HepG2 (cell line): ENCODE results near the gene GGTLC1. TPM values are rescaled to one million over a fixed set of nuclear protein-coding genes. Genes with fewer than 3 reads are reported as not detected.
A peak's percentile ranks its signal among the peaks of the same experiment; 100 is the strongest.

Source experiments
- AGO2 ChIP-seq: fragments of 200-400 bp; formaldehyde crosslinking; optimal IDR thresholded peaks from 2 replicates; pipeline ENCODE3; 2017; ENCODE audit warnings: mild to moderate bottlenecking, low read depth, low read length, moderate library complexity
- CCDC6 ChIP-seq: sonication (generic); formaldehyde crosslinking; IDR thresholded peaks from 2 replicates; pipeline ENCODE4 v1.8.1; 2022; ENCODE audit warnings: mild to moderate bottlenecking, missing genetic modification reagents, moderate library complexity
- CEBPG ChIP-seq: IDR thresholded peaks from 2 replicates; pipeline ENCODE4 v1.6.1; 2016
- FOXA1 ChIP-seq, 2 experiments: fragments of 450-650 bp in 1 of 2; sonication (generic) in 1 of 2; formaldehyde crosslinking in 1 of 2; IDR thresholded peaks; 2 replicates each; pipeline versions ENCODE4 v1.4.0 to v1.6.1; 2016 to 2020; ENCODE audit warnings: missing genetic modification reagents in 1 of 2
- HNRNPLL ChIP-seq: fragments of 200-400 bp; formaldehyde crosslinking; IDR thresholded peaks from 2 replicates; pipeline ENCODE4 v1.6.1; 2017; ENCODE audit warnings: mild to moderate bottlenecking, low read depth, low read length; ENCODE audit not compliant: poor library complexity, severe bottlenecking
- NCOA2 ChIP-seq: sonication (generic); formaldehyde crosslinking; IDR thresholded peaks from 2 replicates; pipeline ENCODE4 v1.8.0; 2022; ENCODE audit warnings: inconsistent platforms
- NONO ChIP-seq, 2 experiments: fragments of 450-650 bp in 1 of 2; sonication (generic) in 1 of 2; formaldehyde crosslinking in 1 of 2; IDR thresholded peaks in 1 of 2; conservative IDR thresholded peaks in 1 of 2; 2 replicates each; pipeline versions ENCODE4 v1.6.1 to v1.8.0; 2017 to 2022; ENCODE audit warnings: mild to moderate bottlenecking in 1 of 2, missing genetic modification reagents in 1 of 2, moderate library complexity in 1 of 2
- PPARG ChIP-seq: conservative IDR thresholded peaks from 2 replicates; pipeline ENCODE4 v1.6.1; 2016; ENCODE audit warnings: missing biosample characterization, missing genetic modification reagents
- ZNF510 ChIP-seq: sonication (generic); formaldehyde crosslinking; IDR thresholded peaks from 2 replicates; pipeline ENCODE4 v1.4.0; 2020; ENCODE audit warnings: low read depth, mild to moderate bottlenecking, missing genetic modification reagents
- ZNF747 ChIP-seq: sonication (generic); formaldehyde crosslinking; IDR thresholded peaks from 2 replicates; pipeline ENCODE4 v1.8.1; 2023; ENCODE audit warnings: missing genetic modification reagents, mild to moderate bottlenecking, borderline replicate concordance
- ZNF780A ChIP-seq: sonication (generic); formaldehyde crosslinking; IDR thresholded peaks from 2 replicates; pipeline ENCODE4 v1.8.0; 2022; ENCODE audit warnings: mild to moderate bottlenecking, missing genetic modification reagents, moderate library complexity
- ZNF878 ChIP-seq: sonication (generic); formaldehyde crosslinking; IDR thresholded peaks from 2 replicates; pipeline ENCODE4 v1.8.1; 2023; ENCODE audit warnings: mild to moderate bottlenecking, missing genetic modification reagents, moderate library complexity
- polyA plus RNA-seq, 8 experiments: library from polyadenylated mRNA; depleted of rRNA in 3 of 8; stranded (reverse) in 7 of 8; unstranded in 1 of 8; fragments of >200 nt; fragmentation: Illumina TruSeq in 4 of 8; extraction: Trizol in 4 of 8; gene quantifications; 2 replicates each; pipeline versions ENCODE4 v1.2.1 to v1.2.3, GENCODE V29; 2011 to 2016; ENCODE audit warnings: low read depth in 4 of 8, missing spikeins in 1 of 8, mixed read lengths in 1 of 8; ENCODE audit not compliant: insufficient read depth in 1 of 8
- total RNA-seq, 5 experiments: library from RNA; depleted of rRNA; stranded (reverse); fragments of >200 nt; fragmentation: Illumina TruSeq; extraction: Trizol; gene quantifications; 2 replicates each; pipeline ENCODE4 v1.2.3, GENCODE V29; 2016; ENCODE audit warnings: low read depth in 1 of 5
- TF ChIP-seq, protein P1 (sequence below): sonication (generic); formaldehyde crosslinking; IDR thresholded peaks from 2 replicates; pipeline ENCODE4 v1.4.0; 2020; ENCODE audit warnings: low read depth, mild to moderate bottlenecking, missing genetic modification reagents
- TF ChIP-seq, protein P2 (sequence below): sonication (generic); formaldehyde crosslinking; IDR thresholded peaks from 2 replicates; pipeline ENCODE4 v1.4.0; 2020; ENCODE audit warnings: missing genetic modification reagents
- TF ChIP-seq, protein P3 (sequence below): IDR thresholded peaks from 2 replicates; pipeline ENCODE4 v1.6.1; 2016
- TF ChIP-seq, protein P4 (sequence below): IDR thresholded peaks from 2 replicates; pipeline ENCODE4 v1.6.1; 2016; ENCODE audit warnings: missing compliant biosample characterization, missing genetic modification reagents, borderline replicate concordance
- TF ChIP-seq, protein P5 (sequence below): sonication (generic); formaldehyde crosslinking; IDR thresholded peaks from 2 replicates; pipeline ENCODE4 v1.4.0; 2020; ENCODE audit warnings: mild to moderate bottlenecking, missing genetic modification reagents
- TF ChIP-seq, protein P6 (sequence below): sonication (generic); formaldehyde crosslinking; IDR thresholded peaks from 2 replicates; pipeline ENCODE4 v1.4.0; 2020; ENCODE audit warnings: missing genetic modification reagents, low read depth, mild to moderate bottlenecking, borderline replicate concordance

GGTLC1 gene
- total and polyA plus RNA-seq, 2 of the 13 experiments (the other 11 are each of a cell fraction or from before 2014, with no cell fraction given): not detected

DNA sequence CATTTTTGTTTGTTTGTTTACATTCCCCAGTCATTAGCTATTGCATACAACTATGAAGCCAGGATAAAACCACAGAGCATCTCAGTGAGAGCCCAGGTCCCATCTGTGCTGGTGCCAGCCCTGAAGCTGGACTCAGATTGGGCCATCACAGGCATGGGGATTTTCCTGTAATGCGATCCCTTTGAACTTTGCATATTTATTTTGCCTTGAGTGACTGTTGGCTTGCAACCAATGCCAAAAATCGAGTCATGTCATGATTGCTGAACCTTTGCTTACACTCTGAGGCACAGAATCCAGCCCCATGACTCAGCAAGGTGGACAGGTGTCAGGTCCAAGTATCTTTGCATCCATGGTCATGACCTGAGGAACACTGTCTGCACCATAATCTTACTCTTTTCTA lies 46.2 kb upstream of the GGTLC1 start (continued):
- TF ChIP-seq ZNF780A (CRISPR knock-in tag) (no peak), ZNF510 (CRISPR knock-in tag) (no peak), ZNF747 (no peak), FOXA1 (IDR thresholded peaks at IDR 0.05) (no peak), FOXA1 (CRISPR knock-in tag; IDR thresholded peaks at IDR 0.05) (peak; percentile 77), CCDC6 (no peak), AGO2 (no peak), CEBPG (peak; percentile 41), PPARG (CRISPR knock-in tag) (peak; percentile 69), ZNF878 (no peak), NCOA2 (peak; percentile 37; the same call in 1 of the 2 replicates), HNRNPLL (no peak), NONO (IDR thresholded peaks at IDR 0.05) (no peak), NONO (CRISPR knock-in tag; conservative IDR thresholded peaks at IDR 0.05) (0 out of 2 replicates have a peak, but pooled peaks have one; percentile 34)
- TF ChIP-seq, protein P1, sequence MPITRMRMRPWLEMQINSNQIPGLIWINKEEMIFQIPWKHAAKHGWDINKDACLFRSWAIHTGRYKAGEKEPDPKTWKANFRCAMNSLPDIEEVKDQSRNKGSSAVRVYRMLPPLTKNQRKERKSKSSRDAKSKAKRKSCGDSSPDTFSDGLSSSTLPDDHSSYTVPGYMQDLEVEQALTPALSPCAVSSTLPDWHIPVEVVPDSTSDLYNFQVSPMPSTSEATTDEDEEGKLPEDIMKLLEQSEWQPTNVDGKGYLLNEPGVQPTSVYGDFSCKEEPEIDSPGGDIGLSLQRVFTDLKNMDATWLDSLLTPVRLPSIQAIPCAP (CRISPR knock-in tag): no peak
- TF ChIP-seq, protein P2, sequence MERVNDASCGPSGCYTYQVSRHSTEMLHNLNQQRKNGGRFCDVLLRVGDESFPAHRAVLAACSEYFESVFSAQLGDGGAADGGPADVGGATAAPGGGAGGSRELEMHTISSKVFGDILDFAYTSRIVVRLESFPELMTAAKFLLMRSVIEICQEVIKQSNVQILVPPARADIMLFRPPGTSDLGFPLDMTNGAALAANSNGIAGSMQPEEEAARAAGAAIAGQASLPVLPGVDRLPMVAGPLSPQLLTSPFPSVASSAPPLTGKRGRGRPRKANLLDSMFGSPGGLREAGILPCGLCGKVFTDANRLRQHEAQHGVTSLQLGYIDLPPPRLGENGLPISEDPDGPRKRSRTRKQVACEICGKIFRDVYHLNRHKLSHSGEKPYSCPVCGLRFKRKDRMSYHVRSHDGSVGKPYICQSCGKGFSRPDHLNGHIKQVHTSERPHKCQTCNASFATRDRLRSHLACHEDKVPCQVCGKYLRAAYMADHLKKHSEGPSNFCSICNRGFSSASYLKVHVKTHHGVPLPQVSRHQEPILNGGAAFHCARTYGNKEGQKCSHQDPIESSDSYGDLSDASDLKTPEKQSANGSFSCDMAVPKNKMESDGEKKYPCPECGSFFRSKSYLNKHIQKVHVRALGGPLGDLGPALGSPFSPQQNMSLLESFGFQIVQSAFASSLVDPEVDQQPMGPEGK (CRISPR knock-in tag): no peak
- TF ChIP-seq, protein P3, sequence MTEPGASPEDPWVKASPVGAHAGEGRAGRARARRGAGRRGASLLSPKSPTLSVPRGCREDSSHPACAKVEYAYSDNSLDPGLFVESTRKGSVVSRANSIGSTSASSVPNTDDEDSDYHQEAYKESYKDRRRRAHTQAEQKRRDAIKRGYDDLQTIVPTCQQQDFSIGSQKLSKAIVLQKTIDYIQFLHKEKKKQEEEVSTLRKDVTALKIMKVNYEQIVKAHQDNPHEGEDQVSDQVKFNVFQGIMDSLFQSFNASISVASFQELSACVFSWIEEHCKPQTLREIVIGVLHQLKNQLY (CRISPR knock-in tag): no peak
- TF ChIP-seq, protein P4, sequence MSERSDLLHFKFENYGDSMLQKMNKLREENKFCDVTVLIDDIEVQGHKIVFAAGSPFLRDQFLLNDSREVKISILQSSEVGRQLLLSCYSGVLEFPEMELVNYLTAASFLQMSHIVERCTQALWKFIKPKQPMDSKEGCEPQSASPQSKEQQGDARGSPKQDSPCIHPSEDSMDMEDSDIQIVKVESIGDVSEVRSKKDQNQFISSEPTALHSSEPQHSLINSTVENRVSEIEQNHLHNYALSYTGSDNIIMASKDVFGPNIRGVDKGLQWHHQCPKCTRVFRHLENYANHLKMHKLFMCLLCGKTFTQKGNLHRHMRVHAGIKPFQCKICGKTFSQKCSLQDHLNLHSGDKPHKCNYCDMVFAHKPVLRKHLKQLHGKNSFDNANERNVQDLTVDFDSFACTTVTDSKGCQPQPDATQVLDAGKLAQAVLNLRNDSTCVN (CRISPR knock-in tag): no peak
- TF ChIP-seq, protein P5, sequence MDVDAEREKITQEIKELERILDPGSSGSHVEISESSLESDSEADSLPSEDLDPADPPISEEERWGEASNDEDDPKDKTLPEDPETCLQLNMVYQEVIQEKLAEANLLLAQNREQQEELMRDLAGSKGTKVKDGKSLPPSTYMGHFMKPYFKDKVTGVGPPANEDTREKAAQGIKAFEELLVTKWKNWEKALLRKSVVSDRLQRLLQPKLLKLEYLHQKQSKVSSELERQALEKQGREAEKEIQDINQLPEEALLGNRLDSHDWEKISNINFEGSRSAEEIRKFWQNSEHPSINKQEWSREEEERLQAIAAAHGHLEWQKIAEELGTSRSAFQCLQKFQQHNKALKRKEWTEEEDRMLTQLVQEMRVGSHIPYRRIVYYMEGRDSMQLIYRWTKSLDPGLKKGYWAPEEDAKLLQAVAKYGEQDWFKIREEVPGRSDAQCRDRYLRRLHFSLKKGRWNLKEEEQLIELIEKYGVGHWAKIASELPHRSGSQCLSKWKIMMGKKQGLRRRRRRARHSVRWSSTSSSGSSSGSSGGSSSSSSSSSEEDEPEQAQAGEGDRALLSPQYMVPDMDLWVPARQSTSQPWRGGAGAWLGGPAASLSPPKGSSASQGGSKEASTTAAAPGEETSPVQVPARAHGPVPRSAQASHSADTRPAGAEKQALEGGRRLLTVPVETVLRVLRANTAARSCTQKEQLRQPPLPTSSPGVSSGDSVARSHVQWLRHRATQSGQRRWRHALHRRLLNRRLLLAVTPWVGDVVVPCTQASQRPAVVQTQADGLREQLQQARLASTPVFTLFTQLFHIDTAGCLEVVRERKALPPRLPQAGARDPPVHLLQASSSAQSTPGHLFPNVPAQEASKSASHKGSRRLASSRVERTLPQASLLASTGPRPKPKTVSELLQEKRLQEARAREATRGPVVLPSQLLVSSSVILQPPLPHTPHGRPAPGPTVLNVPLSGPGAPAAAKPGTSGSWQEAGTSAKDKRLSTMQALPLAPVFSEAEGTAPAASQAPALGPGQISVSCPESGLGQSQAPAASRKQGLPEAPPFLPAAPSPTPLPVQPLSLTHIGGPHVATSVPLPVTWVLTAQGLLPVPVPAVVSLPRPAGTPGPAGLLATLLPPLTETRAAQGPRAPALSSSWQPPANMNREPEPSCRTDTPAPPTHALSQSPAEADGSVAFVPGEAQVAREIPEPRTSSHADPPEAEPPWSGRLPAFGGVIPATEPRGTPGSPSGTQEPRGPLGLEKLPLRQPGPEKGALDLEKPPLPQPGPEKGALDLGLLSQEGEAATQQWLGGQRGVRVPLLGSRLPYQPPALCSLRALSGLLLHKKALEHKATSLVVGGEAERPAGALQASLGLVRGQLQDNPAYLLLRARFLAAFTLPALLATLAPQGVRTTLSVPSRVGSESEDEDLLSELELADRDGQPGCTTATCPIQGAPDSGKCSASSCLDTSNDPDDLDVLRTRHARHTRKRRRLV: no peak
- TF ChIP-seq, protein P6, sequence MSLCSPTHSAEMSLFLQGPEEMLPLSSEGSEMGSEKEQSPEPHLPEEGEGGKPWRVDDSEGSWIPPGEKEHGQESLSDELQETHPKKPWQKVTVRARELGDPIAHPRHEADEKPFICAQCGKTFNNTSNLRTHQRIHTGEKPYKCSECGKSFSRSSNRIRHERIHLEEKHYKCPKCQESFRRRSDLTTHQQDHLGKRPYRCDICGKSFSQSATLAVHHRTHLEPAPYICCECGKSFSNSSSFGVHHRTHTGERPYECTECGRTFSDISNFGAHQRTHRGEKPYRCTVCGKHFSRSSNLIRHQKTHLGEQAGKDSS: no peak
